ENCODE measurements around the gene PHF21B. TPM values are rescaled to one million over a fixed set of nuclear protein-coding genes. Genes with fewer than 3 reads are reported as not detected.

Gene PHF21B
- total RNA-seq, 5 donors from 2014 or later (not counting 1 experiment from before 2014, with no cell fraction given): 0.15 to 0.36 TPM; not detected in 3

DNA sequence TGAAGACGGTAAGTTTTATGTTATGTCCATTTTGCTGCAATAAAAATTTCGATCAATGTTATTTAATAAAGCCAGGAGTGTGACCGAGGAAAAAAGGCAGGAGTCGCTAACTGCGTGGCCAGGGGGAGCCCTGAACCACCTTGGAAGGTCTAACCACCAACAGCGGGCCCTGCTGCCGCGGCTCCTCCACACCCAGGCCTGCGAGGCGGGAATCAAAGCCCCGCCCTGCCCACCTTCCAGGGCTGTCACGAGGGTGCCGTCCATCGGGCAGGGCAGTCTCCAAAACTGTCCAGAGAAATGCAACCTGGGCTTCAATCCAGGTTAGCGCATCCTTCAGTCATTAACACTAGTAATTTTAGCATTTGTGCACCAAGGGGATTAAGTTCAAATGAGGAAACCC lies 19.0 kb downstream of the PHF21B start:
- CTCF ChIA-PET: no interaction called here
- Histone ChIP-seq H3K4me3 (ENCODE audit: control insufficient read depth in 1 of 2, extremely low read depth in 1 of 2, low read length in 1 of 2) (no peak overlapping the region), H3K27me3 (replicated peaks in 1 of 2; ENCODE audit: control insufficient read depth in 2 of 2, extremely low read depth in 1 of 2, insufficient read depth in 2 of 2, low read length in 1 of 2) (peaks cover 0 to 44% of the 10 kb centered on the region in 2 experiments), H3K4me1 (ENCODE audit: control insufficient read depth in 1 of 2, extremely low read depth in 1 of 2, insufficient read depth in 2 of 2, low read length in 2 of 2) (no peaks in the 10 kb centered on the region), H3K9me3 (no peaks in the 10 kb centered on the region), H3K36me3 (ENCODE audit: control insufficient read depth in 2 of 2, extremely low read depth in 1 of 2, insufficient read depth in 1 of 2, low read length in 1 of 2) (no peaks in the 10 kb centered on the region), H3K27ac (ENCODE audit: low read length) (no peak overlapping the region)
- Mint-ChIP-seq H3K27ac (no peak overlapping the region), H3K9me3 (no peaks in the 10 kb centered on the region), H3K4me1 (no peaks in the 10 kb centered on the region), H3K36me3 (no peaks in the 10 kb centered on the region), H3K27me3 (peaks cover 4 to 13% of the 10 kb centered on the region in 2 donors), H3K4me3 (no peak overlapping the region)
- POLR2A ChIA-PET: no interaction called here
- DNase-seq (no peak), ATAC-seq (replicated peaks in 1 of 4) (no peak)
- 88% methylated on average over 9 of the region's 15 CpGs for WGBS (ENCODE audit: insufficient coverage)

DNA sequence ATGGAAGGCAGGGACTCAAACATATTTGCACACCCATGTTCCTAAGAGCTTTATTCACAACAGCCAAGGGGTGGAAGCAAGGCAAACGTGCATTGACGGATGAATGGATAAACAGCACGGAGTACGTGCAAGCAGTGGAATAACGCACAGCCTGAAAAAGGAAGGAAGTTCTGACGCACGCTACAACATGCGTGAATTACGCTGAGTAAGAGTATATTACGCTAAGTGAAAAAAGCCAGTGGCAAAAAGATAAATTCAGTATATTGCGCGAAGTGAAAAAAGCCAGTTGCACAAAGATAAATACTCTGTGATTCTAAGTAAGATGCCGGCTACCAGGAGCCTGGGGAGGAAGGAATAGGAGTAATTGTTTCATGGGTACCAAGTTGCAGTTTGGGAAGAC lies 19.5 kb downstream of the PHF21B start:
- ATAC-seq (replicated peaks in 1 of 4) (no peak), DNase-seq (no peak)
- ChIA-PET CTCF (no interaction called here), POLR2A (no interaction called here)
- Histone ChIP-seq H3K27me3 (replicated peaks in 1 of 2; ENCODE audit: control insufficient read depth in 2 of 2, extremely low read depth in 1 of 2, insufficient read depth in 2 of 2, low read length in 1 of 2) (peaks cover 0 to 43% of the 10 kb centered on the region in 2 experiments), H3K4me3 (ENCODE audit: control insufficient read depth in 1 of 2, extremely low read depth in 1 of 2, low read length in 1 of 2) (no peak overlapping the region), H3K9me3 (no peaks in the 10 kb centered on the region), H3K27ac (ENCODE audit: low read length) (no peak overlapping the region), H3K36me3 (ENCODE audit: control insufficient read depth in 2 of 2, extremely low read depth in 1 of 2, insufficient read depth in 1 of 2, low read length in 1 of 2) (no peaks in the 10 kb centered on the region), H3K4me1 (ENCODE audit: control insufficient read depth in 1 of 2, extremely low read depth in 1 of 2, insufficient read depth in 2 of 2, low read length in 2 of 2) (no peaks in the 10 kb centered on the region)
- H3K27me3 Mint-ChIP-seq: peaks cover 4 to 13% of the 10 kb centered on the region in 2 donors
- no peak overlapping the region for H3K27ac Mint-ChIP-seq
- no peaks in the 10 kb centered on the region for H3K36me3 Mint-ChIP-seq
- H3K4me1 Mint-ChIP-seq: no peaks in the 10 kb centered on the region
- WGBS (ENCODE audit: insufficient coverage): 92% methylated on average over 13 of the region's 13 CpGs
- H3K4me3 Mint-ChIP-seq: no peak overlapping the region
- no peaks in the 10 kb centered on the region for H3K9me3 Mint-ChIP-seq

DNA sequence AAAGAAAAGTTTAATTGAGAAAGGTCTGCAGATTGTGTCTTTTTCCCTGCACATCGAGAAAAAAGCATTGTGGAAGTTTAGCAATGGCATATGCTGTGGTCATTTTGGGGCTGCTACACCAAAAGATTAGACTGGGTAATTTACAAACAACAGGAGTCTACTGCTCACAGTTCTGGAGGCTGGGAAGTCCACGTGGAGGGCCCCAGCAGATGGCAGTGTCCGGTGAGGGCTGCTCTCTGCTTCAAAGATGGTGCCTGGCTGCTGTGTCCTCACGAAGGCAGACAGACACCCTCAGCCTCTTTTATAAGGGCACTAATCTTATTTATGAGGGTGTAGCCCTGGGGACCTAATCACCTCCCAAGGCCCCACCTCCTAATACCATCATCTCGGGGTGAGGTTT lies 21.1 kb downstream of the PHF21B start:
- ChIA-PET CTCF (no interaction called here), POLR2A (no interaction called here)
- Histone ChIP-seq H3K9me3 (no peaks in the 10 kb centered on the region), H3K4me1 (ENCODE audit: control insufficient read depth in 1 of 2, extremely low read depth in 1 of 2, insufficient read depth in 2 of 2, low read length in 2 of 2) (no peaks in the 10 kb centered on the region), H3K36me3 (ENCODE audit: control insufficient read depth in 2 of 2, extremely low read depth in 1 of 2, insufficient read depth in 1 of 2, low read length in 1 of 2) (no peaks in the 10 kb centered on the region), H3K27ac (ENCODE audit: low read length) (no peak overlapping the region), H3K4me3 (ENCODE audit: control insufficient read depth in 1 of 2, extremely low read depth in 1 of 2, low read length in 1 of 2) (no peak overlapping the region), H3K27me3 (replicated peaks in 1 of 2; ENCODE audit: control insufficient read depth in 2 of 2, extremely low read depth in 1 of 2, insufficient read depth in 2 of 2, low read length in 1 of 2) (peaks cover 0 to 35% of the 10 kb centered on the region in 2 experiments)
- Mint-ChIP-seq H3K36me3 (no peaks in the 10 kb centered on the region), H3K4me1 (no peaks in the 10 kb centered on the region), H3K27me3 (peaks cover 4 to 13% of the 10 kb centered on the region in 2 donors), H3K4me3 (no peak overlapping the region), H3K27ac (no peak overlapping the region), H3K9me3 (peaks cover 0 to 4% (median 0%) of the 10 kb centered on the region in 3 donors)
- no peak for DNase-seq
- no peak for ATAC-seq (replicated peaks in 1 of 4)
- WGBS (ENCODE audit: insufficient coverage): 80% methylated on average over 2 of the region's 5 CpGs

DNA sequence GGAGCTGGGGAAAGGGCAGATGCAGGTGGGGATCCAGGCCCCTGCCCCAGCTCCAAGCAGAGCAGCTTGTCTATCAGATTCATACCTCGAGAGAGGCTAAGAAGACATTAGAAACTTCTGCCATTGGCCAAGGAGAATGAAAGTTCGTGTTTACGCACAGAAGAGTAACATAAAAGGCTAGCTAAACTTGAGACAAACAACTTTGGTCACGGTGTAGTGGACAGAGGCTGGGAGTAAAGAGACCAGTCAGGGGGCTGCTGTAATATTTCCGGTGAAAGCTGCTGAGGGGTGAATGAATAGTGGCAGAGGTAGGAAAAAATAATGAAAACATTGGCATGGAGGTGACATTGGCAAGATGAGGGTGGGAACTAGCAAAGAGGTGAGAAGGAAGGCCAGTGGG lies 22.9 kb downstream of the PHF21B start:
- no peak overlapping the region for H3K4me3 Mint-ChIP-seq
- ATAC-seq (replicated peaks in 1 of 4) (no peak), DNase-seq (no peak)
- H3K4me3 ChIP-seq (ENCODE audit: control insufficient read depth in 1 of 2, extremely low read depth in 1 of 2, low read length in 1 of 2): no peak overlapping the region
- peaks cover 0 to 36% of the 10 kb centered on the region in 2 experiments for H3K27me3 ChIP-seq (replicated peaks in 1 of 2; ENCODE audit: control insufficient read depth in 2 of 2, extremely low read depth in 1 of 2, insufficient read depth in 2 of 2, low read length in 1 of 2)
- H3K36me3 Mint-ChIP-seq: no peaks in the 10 kb centered on the region
- ChIA-PET POLR2A (no interaction called here), CTCF (no interaction called here)
- WGBS (ENCODE audit: insufficient coverage): 72% methylated on average over 5 of the region's 5 CpGs
- no peak overlapping the region for H3K27ac Mint-ChIP-seq
- H3K27me3 Mint-ChIP-seq: peaks cover 4 to 16% of the 10 kb centered on the region in 2 donors
- H3K4me1 ChIP-seq (ENCODE audit: control insufficient read depth in 1 of 2, extremely low read depth in 1 of 2, insufficient read depth in 2 of 2, low read length in 2 of 2): no peaks in the 10 kb centered on the region
- H3K9me3 ChIP-seq: no peaks in the 10 kb centered on the region
- H3K9me3 Mint-ChIP-seq: peaks cover 0 to 4% (median 0%) of the 10 kb centered on the region in 3 donors
- H3K27ac ChIP-seq (ENCODE audit: low read length): no peak overlapping the region
- H3K36me3 ChIP-seq (ENCODE audit: control insufficient read depth in 2 of 2, extremely low read depth in 1 of 2, insufficient read depth in 1 of 2, low read length in 1 of 2): no peaks in the 10 kb centered on the region
- no peaks in the 10 kb centered on the region for H3K4me1 Mint-ChIP-seq

DNA sequence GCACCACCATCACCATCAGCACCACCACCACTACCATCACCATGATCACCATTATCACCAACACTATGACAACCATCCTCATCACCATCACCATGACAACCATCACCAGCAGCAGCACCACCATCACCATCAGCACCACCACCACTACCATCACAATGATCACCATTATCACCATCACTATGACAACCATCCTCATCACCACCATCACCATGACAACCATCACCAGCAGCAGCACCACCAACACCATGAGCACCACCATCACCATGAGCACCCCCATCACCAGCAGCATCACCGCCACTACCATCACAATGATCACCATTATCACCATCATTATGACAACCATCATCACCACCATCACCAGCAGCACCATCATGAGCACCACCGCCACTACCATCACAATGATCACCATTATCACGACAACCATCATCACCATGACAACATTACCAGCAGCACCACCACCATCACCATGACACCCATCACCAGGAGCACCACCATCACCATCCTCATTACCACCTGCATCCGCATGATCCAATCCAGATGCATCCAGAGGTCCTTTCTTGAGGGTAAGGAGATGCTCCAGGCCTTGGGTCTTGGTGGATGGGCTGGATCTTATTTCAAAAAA lies 23.8 kb downstream of the PHF21B start:
- CTCF ChIA-PET: no interaction called here
- Mint-ChIP-seq H3K27ac (no peak overlapping the region), H3K4me1 (no peaks in the 10 kb centered on the region), H3K4me3 (no peak overlapping the region), H3K36me3 (no peaks in the 10 kb centered on the region), H3K9me3 (peaks cover 0 to 4% (median 0%) of the 10 kb centered on the region in 3 donors), H3K27me3 (peaks cover 4 to 24% of the 10 kb centered on the region in 2 donors)
- no peak for ATAC-seq (replicated peaks in 1 of 4)
- Histone ChIP-seq H3K4me1 (ENCODE audit: control insufficient read depth in 1 of 2, extremely low read depth in 1 of 2, insufficient read depth in 2 of 2, low read length in 2 of 2) (no peaks in the 10 kb centered on the region), H3K4me3 (ENCODE audit: control insufficient read depth in 1 of 2, extremely low read depth in 1 of 2, low read length in 1 of 2) (no peak overlapping the region), H3K27me3 (replicated peaks in 1 of 2; ENCODE audit: control insufficient read depth in 2 of 2, extremely low read depth in 1 of 2, insufficient read depth in 2 of 2, low read length in 1 of 2) (peaks cover 0 to 36% of the 10 kb centered on the region in 2 experiments), H3K27ac (ENCODE audit: low read length) (no peak overlapping the region), H3K9me3 (no peaks in the 10 kb centered on the region), H3K36me3 (ENCODE audit: control insufficient read depth in 2 of 2, extremely low read depth in 1 of 2, insufficient read depth in 1 of 2, low read length in 1 of 2) (no peaks in the 10 kb centered on the region)
- DNase-seq: no peak
- 82% methylated on average over 2 of the region's 4 CpGs for WGBS (ENCODE audit: insufficient coverage)
- POLR2A ChIA-PET: no interaction called here

DNA sequence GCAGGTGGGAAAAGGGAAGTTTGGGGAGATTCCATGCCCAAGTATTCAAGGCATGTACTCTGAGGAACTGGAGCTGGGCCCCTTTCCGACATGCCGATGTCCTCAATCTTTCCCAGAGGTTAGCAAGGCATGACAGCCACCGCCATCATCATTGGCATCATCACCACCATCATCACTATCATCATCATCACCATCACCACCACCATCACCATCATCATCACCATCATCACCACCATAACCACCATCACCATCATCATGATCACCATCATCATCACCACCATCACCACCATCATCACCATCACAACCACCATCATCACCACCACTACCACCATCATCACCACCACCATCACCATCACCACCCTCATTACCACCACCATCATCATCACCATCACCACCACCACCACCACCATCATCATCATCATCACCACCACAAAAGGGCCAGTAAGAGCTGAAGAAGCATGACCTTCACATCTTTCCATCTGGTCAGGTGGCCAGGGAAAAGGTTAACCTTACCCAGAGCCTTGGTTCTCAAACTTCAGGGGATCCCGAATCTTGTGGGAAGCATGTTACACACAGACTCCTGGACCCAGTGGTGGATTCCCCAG lies 25.8 kb downstream of the PHF21B start:
- POLR2A ChIA-PET: no interaction called here

More for the DNA sequence above, 25.8 kb downstream of the PHF21B start:
- H3K27ac ChIP-seq (ENCODE audit: low read length): no peak overlapping the region
- DNase-seq (no peak), ATAC-seq (replicated peaks in 1 of 4) (no peak)
- Mint-ChIP-seq H3K4me3 (no peak overlapping the region), H3K27me3 (peaks cover 9 to 27% of the 10 kb centered on the region in 2 donors), H3K9me3 (peaks cover 0 to 4% (median 0%) of the 10 kb centered on the region in 3 donors), H3K4me1 (no peaks in the 10 kb centered on the region), H3K36me3 (no peaks in the 10 kb centered on the region), H3K27ac (no peak overlapping the region)
- no peaks in the 10 kb centered on the region for H3K9me3 ChIP-seq
- no peak overlapping the region for H3K4me3 ChIP-seq (ENCODE audit: control insufficient read depth in 1 of 2, extremely low read depth in 1 of 2, low read length in 1 of 2)
- peaks cover 0 to 47% of the 10 kb centered on the region in 2 experiments for H3K27me3 ChIP-seq (replicated peaks in 1 of 2; ENCODE audit: control insufficient read depth in 2 of 2, extremely low read depth in 1 of 2, insufficient read depth in 2 of 2, low read length in 1 of 2)
- 79% methylated on average over 3 of the region's 4 CpGs for WGBS (ENCODE audit: insufficient coverage)
- no peaks in the 10 kb centered on the region for H3K36me3 ChIP-seq (ENCODE audit: control insufficient read depth in 2 of 2, extremely low read depth in 1 of 2, insufficient read depth in 1 of 2, low read length in 1 of 2)
- H3K4me1 ChIP-seq (ENCODE audit: control insufficient read depth in 1 of 2, extremely low read depth in 1 of 2, insufficient read depth in 2 of 2, low read length in 2 of 2): no peaks in the 10 kb centered on the region
- CTCF ChIA-PET: no interaction called here

Measured in T-cell (primary cell).